ENCODE results near the gene SARM1.

GRCh38 chr17:28368306-28368831 lies 3.1 kb upstream of the SARM1 start:
- TF ChIP-seq POLR2A (IDR thresholded peaks at IDR 0.05), result no peak
- TF ChIP-seq, protein P1, sequence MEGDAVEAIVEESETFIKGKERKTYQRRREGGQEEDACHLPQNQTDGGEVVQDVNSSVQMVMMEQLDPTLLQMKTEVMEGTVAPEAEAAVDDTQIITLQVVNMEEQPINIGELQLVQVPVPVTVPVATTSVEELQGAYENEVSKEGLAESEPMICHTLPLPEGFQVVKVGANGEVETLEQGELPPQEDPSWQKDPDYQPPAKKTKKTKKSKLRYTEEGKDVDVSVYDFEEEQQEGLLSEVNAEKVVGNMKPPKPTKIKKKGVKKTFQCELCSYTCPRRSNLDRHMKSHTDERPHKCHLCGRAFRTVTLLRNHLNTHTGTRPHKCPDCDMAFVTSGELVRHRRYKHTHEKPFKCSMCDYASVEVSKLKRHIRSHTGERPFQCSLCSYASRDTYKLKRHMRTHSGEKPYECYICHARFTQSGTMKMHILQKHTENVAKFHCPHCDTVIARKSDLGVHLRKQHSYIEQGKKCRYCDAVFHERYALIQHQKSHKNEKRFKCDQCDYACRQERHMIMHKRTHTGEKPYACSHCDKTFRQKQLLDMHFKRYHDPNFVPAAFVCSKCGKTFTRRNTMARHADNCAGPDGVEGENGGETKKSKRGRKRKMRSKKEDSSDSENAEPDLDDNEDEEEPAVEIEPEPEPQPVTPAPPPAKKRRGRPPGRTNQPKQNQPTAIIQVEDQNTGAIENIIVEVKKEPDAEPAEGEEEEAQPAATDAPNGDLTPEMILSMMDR (IDR thresholded peaks at IDR 0.05), result no peak

Data from thyroid gland (tissue), 4 donors.